Fibroblast of villous mesenchyme (primary cell): ENCODE measurements around the gene LRRC25. TPM values are rescaled to one million over a fixed set of nuclear protein-coding genes. Genes with fewer than 3 reads are reported as not detected.
"Not testable (repeated sequence)": the region's sequence is repeated elsewhere in the genome, so short reads cannot be mapped to it uniquely, and the experiment has no call there.

Source experiments
- DNase-seq: peaks from one replicate; pipeline ENCODE4 v3.0.0-alpha.2; 2010; ENCODE audit warnings: low read depth
- H3K4me3 ChIP-seq: 2 replicates; pipeline ENCODE4 v1.5.1; 2011; ENCODE audit warnings: low read depth, mild to moderate bottlenecking, low read length
- total RNA-seq: library from RNA; depleted of rRNA; stranded (reverse); fragments of >200 nt; gene quantifications from 2 replicates; pipeline ENCODE4 v1.2.3, GENCODE V29; 2012
- TF ChIP-seq, protein P1 (sequence below): IDR thresholded peaks from 2 replicates; pipeline ENCODE4 v1.5.1; 2012; ENCODE audit warnings: low read depth, mild to moderate bottlenecking, low read length; ENCODE audit not compliant: insufficient read depth

The LRRC25 gene
- total RNA-seq, 1 donor: under 0.01 TPM

DNA sequence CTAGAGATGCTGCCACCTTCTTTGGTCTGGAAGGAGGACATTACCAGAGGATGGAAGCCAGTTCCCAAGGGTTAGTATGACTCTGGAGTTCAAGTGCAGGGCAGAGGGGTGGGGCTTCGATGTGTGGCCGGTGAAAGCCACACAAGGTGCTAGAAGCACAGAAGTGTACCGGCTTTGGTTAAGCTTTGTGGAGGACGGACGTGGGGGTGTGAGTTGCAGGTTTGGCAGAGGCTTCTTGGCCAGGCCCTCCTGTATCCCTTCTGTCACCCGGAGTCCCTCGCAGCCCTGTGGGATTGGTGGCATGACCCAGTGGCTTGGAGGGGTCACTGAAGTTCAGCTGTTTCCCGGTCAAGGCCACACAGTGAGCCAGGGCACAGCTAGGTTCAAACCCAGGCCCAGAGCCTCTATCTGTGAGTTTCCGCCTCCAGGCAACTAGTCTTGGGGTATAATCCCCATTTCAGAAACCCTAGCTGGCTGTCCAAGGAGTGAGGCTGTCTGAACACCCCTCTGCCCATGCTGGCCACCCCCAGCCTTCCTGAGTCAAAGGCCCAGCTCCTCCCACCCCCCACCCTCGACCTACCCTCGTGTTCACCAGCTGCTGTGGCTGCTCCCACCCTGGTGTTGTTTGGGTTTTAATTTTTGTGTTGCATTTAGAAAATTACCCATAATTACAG is 17.2 kb upstream of the LRRC25 start:
- TF ChIP-seq, protein P1, sequence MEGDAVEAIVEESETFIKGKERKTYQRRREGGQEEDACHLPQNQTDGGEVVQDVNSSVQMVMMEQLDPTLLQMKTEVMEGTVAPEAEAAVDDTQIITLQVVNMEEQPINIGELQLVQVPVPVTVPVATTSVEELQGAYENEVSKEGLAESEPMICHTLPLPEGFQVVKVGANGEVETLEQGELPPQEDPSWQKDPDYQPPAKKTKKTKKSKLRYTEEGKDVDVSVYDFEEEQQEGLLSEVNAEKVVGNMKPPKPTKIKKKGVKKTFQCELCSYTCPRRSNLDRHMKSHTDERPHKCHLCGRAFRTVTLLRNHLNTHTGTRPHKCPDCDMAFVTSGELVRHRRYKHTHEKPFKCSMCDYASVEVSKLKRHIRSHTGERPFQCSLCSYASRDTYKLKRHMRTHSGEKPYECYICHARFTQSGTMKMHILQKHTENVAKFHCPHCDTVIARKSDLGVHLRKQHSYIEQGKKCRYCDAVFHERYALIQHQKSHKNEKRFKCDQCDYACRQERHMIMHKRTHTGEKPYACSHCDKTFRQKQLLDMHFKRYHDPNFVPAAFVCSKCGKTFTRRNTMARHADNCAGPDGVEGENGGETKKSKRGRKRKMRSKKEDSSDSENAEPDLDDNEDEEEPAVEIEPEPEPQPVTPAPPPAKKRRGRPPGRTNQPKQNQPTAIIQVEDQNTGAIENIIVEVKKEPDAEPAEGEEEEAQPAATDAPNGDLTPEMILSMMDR: no peak
- peak; percentile 37 for DNase-seq
- H3K4me3 ChIP-seq: peak overlapping the region; percentile 30

- DNase-seq: no peak
- H3K4me3 ChIP-seq: no peak overlapping the region
- TF ChIP-seq, protein P1: no peak
Measured at GRCh38 chr19:18412610-18413239, 15.3 kb upstream of the LRRC25 start.

- TF ChIP-seq, protein P1: peak; percentile 53
- H3K4me3 ChIP-seq: no peak overlapping the region
- no peak for DNase-seq
Measured at GRCh38 chr19:18408053-18408476, 10.6 kb upstream of the LRRC25 start.

DNA sequence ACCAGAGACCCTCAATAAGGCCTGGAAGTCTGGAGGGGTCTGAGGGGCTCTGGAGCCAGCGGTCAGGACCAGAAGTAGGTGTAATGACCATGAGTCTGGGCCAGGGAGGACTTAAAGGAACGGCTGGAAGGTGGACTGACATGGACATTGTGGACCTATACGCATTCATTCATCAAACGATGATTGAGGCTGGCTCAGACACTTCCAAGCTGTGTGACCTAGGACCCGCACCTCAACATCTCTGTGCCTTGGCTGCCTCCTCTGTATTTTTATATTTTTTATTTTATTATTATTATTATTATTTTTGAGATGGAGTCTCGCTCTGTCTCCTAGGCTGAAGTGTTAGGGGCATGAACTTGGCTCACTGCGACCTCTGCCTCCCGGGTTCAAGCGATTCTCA is 9.3 kb upstream of the LRRC25 start:
- no peak for DNase-seq
- no peak overlapping the region for H3K4me3 ChIP-seq
- TF ChIP-seq, protein P1: no peak

DNA sequence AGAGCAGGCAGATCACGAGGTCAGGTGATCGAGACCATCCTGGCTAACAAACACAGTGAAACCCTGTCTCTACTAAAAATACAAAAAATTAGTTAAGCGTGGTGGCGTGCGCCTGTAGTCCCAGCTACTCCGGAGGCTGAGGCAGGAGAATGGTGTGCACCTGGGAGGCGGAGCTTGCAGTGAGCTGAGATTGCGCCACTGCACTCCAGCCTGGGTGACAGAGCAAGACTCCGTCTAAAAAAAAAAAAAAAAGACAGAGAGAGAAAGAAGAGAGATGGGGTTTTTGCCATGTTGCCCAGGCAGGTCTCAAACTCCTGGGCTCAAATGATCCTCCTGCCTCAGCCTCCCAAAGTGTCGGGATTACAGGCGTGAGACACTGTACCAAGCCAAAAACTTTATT is 8.3 kb upstream of the LRRC25 start:
- not testable (repeated sequence) for DNase-seq, H3K4me3 ChIP-seq

- not testable (repeated sequence) for H3K4me3 ChIP-seq, DNase-seq
Measured at GRCh38 chr19:18402455-18403248, 5.2 kb upstream of the LRRC25 start.

DNA sequence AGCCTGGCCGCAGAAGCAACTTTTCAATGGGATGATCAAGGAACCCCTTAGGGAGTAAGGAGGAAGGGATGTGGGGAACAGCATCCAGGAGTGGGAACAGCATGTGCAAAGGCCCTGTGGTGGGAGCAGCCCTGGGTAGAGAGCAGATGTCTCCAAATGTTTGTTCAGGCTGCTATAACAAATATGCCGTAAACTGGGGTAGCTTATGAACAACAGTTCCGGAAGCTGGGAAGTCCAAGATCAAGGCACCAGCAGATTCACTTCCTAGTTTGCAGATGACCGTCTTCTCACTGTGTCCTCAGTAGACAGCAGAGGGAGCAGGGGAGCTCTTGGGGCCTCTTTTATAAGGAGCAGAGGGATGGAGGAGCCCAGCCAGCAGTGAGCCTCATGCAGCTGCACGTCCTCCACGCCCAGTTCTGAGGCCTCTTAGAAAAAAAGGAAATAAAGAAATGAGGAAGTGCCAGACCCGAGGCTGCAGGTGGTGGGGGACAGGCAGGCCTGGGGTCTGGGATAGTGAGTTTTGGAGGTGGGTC is 4.2 kb upstream of the LRRC25 start:
- DNase-seq: peak; percentile 84

More for the DNA sequence above, 4.2 kb upstream of the LRRC25 start:
- TF ChIP-seq, protein P1: peak; percentile 61
- H3K4me3 ChIP-seq: no peak overlapping the region
